Activated CD8-positive, alpha-beta memory T cell treated with anti-CD3 and anti-CD28 coated beads, Interleukin-2, amount 50 U/mL, for 48 hours (primary cell): ENCODE measurements around the gene HS2ST1.

Experiments
- DNase-seq: peaks from one replicate; pipeline ENCODE4 v3.0.0-alpha.2; 2020

HS2ST1 gene

GRCh38 chr1:87074001-87074795, 159.8 kb downstream of the HS2ST1 start:
- DNase-seq, result no peak

- DNase-seq, result no peak
Observed at GRCh38 chr1:87077959-87078639, 163.7 kb downstream of the HS2ST1 start.

- DNase-seq, result no peak
Observed at GRCh38 chr1:87084244-87084836, 169.9 kb downstream of the HS2ST1 start.

- DNase-seq, result no peak
Observed at GRCh38 chr1:87086120-87086519, 171.7 kb downstream of the HS2ST1 start.

- no peak for DNase-seq
Observed at GRCh38 chr1:87089070-87089736, 174.8 kb downstream of the HS2ST1 start.

GRCh38 chr1:87089823-87090222, 175.4 kb downstream of the HS2ST1 start:
- DNase-seq, result no peak

- DNase-seq, result no peak
Observed at GRCh38 chr1:87091425-87091824, 177.0 kb downstream of the HS2ST1 start.

GRCh38 chr1:87092846-87093245, 178.4 kb downstream of the HS2ST1 start:
- DNase-seq, result no peak

- no peak for DNase-seq
Observed at GRCh38 chr1:87093286-87093685, 178.9 kb downstream of the HS2ST1 start.

GRCh38 chr1:87094238-87094637, 179.8 kb downstream of the HS2ST1 start:
- no peak for DNase-seq

GRCh38 chr1:87100271-87100670, 185.8 kb downstream of the HS2ST1 start:
- no peak for DNase-seq

GRCh38 chr1:87103074-87103473, 188.6 kb downstream of the HS2ST1 start:
- no peak for DNase-seq

- no peak for DNase-seq
Observed at GRCh38 chr1:87104140-87104539, 189.7 kb downstream of the HS2ST1 start.

GRCh38 chr1:87104945-87105344, 190.5 kb downstream of the HS2ST1 start:
- no peak for DNase-seq

GRCh38 chr1:87106144-87106543, 191.7 kb downstream of the HS2ST1 start:
- DNase-seq, result no peak

- no peak for DNase-seq
Observed at GRCh38 chr1:87106867-87107266, 192.4 kb downstream of the HS2ST1 start.

- no peak for DNase-seq
Observed at GRCh38 chr1:87108228-87108627, 193.8 kb downstream of the HS2ST1 start.

GRCh38 chr1:87108814-87109411, 194.5 kb downstream of the HS2ST1 start:
- DNase-seq, result no peak

GRCh38 chr1:87111659-87112371, 197.4 kb downstream of the HS2ST1 start:
- no peak for DNase-seq

GRCh38 chr1:87113313-87113712, 198.9 kb downstream of the HS2ST1 start:
- no peak for DNase-seq

- no peak for DNase-seq
Observed at GRCh38 chr1:87115317-87115890, 201.0 kb downstream of the HS2ST1 start.

GRCh38 chr1:87115891-87116290, 201.5 kb downstream of the HS2ST1 start:
- no peak for DNase-seq
